Right cardiac atrium (tissue), 5 donors: Measurements from ENCODE around the gene PANX2. TPM values are rescaled to one million over a fixed set of nuclear protein-coding genes. Genes with fewer than 3 reads are reported as not detected.
"Not testable (repeated sequence)": the region's sequence is repeated elsewhere in the genome, so short reads cannot be mapped to it uniquely, and the experiment has no call there.

ENCODE experiments used
- ATAC-seq, 2 donors: fragments of 200-7000 bp; cut with Tn5 transposase; one replicate each; pipeline versions ENCODE4 v1.8.0 to v1.9.1; 2020; ENCODE audit warnings: moderate library complexity in 2 of 2, mild to moderate bottlenecking in 1 of 2
- DNase-seq, 3 donors: peaks; one replicate each; pipeline ENCODE4 v3.0.0-alpha.2; 2020
- H3K27ac ChIP-seq: one replicate; pipeline ENCODE4 v1.5.1; 2013; ENCODE audit warnings: mild to moderate bottlenecking, low read length, control low read depth, moderate library complexity
- H3K27me3 ChIP-seq: one replicate; pipeline ENCODE4 v1.6.1; 2013; ENCODE audit not compliant: control insufficient read depth, insufficient read depth
- H3K4me1 ChIP-seq: one replicate; pipeline ENCODE4 v1.6.1; 2013; ENCODE audit warnings: low read length; ENCODE audit not compliant: control insufficient read depth, insufficient read depth
- H3K4me3 ChIP-seq: one replicate; pipeline ENCODE4 v1.5.1; 2013; ENCODE audit warnings: low read length, control low read depth
- H3K9me3 ChIP-seq: one replicate; pipeline ENCODE4 v1.6.1; 2013; ENCODE audit warnings: low read length; ENCODE audit not compliant: control insufficient read depth
- WGBS: extraction: QIAGEN DNeasy Blood & Tissue Kit; methylation state at CpG from one replicate; pipeline ENCODE4 v1.1.7; 2013; 5-methylcytosine and 5-hydroxymethylcytosine counted together
- intact Hi-C, 4 donors: fragments of 100-400 bp; cut with DNase I; formaldehyde crosslinking; loops; one replicate each; pipeline versions ENCODE4 v1.11.0 to v1.14.0; 2022 to 2023
- polyA plus RNA-seq: library from polyadenylated mRNA; stranded (reverse); fragments of 200-250 nt; gene quantifications from one replicate; pipeline ENCODE4 v1.2.3, GENCODE V29; 2013
- total RNA-seq, 4 donors: library from RNA; stranded (reverse); fragmentation: NEBNext Ultra II Directional; extraction: Animal tissue kit (Norgen Biotek cat#: 25700); gene quantifications; one replicate each; pipeline ENCODE4 v1.2.1, GENCODE V29; 2021
- donor health status: healthy with polysubstance abuse.
- donor health status: DM: no; HTN: yes; CAD: no.
- donor health status: DM: no; HTN: no; CAD: no.
- donor health status: DM: no; HTN: yes; CAD: no; lungs with severe emphysema.
- donor health status: DM: yes; HTN: yes; CAD: no.

The PANX2 gene
- total and polyA plus RNA-seq, 5 donors, result 0.43 to 2.1 (median 0.88) TPM

GRCh38 chr22:50139843-50140415, 30.6 kb upstream of the PANX2 start:
- no peaks in the 10 kb centered on the region for H3K9me3 ChIP-seq
- no peak overlapping the region for H3K27ac ChIP-seq
- 81% methylated on average over 15 of the region's 15 CpGs for WGBS
- no peaks in the 10 kb centered on the region for H3K27me3 ChIP-seq
- H3K4me3 ChIP-seq, result no peak overlapping the region
- no peaks in the 10 kb centered on the region for H3K4me1 ChIP-seq
- ATAC-seq (no peak), DNase-seq (peak in 1 of 3 donors; percentile 7)
- intact Hi-C loops, result no loop called here

GRCh38 chr22:50140615-50141014, 29.9 kb upstream of the PANX2 start:
- 65% methylated on average over 3 of the region's 3 CpGs for WGBS
- Histone ChIP-seq H3K4me3 (no peak overlapping the region), H3K27me3 (no peaks in the 10 kb centered on the region), H3K27ac (no peak overlapping the region), H3K9me3 (no peaks in the 10 kb centered on the region), H3K4me1 (no peaks in the 10 kb centered on the region)
- ATAC-seq (no peak), DNase-seq (no peak)
- intact Hi-C loops, result no loop called here

- Histone ChIP-seq H3K27ac (no peak overlapping the region), H3K4me3 (no peak overlapping the region), H3K4me1 (no peaks in the 10 kb centered on the region), H3K27me3 (no peaks in the 10 kb centered on the region), H3K9me3 (no peaks in the 10 kb centered on the region)
- peak in 1 of 3 donors; percentile 19 for DNase-seq
- intact Hi-C loops, result no loop called here
- 61% methylated on average over 6 of the region's 6 CpGs for WGBS
- peak in 1 of 2 donors; percentile 25 for ATAC-seq
Measured at GRCh38 chr22:50141462-50141861, 29.1 kb upstream of the PANX2 start.

- no peaks in the 10 kb centered on the region for H3K4me1 ChIP-seq
- intact Hi-C loops, result no loop called here
- no peak for ATAC-seq
- no peak overlapping the region for H3K4me3 ChIP-seq
- H3K27ac ChIP-seq, result no peak overlapping the region
- WGBS, result 26% methylated on average over 11 of the region's 11 CpGs
- peak in 1 of 3 donors; percentile 16 for DNase-seq
- no peaks in the 10 kb centered on the region for H3K27me3 ChIP-seq
- no peaks in the 10 kb centered on the region for H3K9me3 ChIP-seq
Measured at GRCh38 chr22:50141891-50142363, 28.6 kb upstream of the PANX2 start.

GRCh38 chr22:50143096-50143495, 27.4 kb upstream of the PANX2 start:
- no peaks in the 10 kb centered on the region for H3K4me1 ChIP-seq
- 74% methylated on average over 7 of the region's 7 CpGs for WGBS
- no peak overlapping the region for H3K27ac ChIP-seq
- no peak for DNase-seq
- no peaks in the 10 kb centered on the region for H3K9me3 ChIP-seq
- no peak for ATAC-seq
- intact Hi-C loops, result no loop called here
- no peak overlapping the region for H3K4me3 ChIP-seq
- H3K27me3 ChIP-seq, result no peaks in the 10 kb centered on the region

GRCh38 chr22:50144005-50144614, 26.4 kb upstream of the PANX2 start:
- Histone ChIP-seq H3K27ac (no peak overlapping the region), H3K4me3 (no peak overlapping the region), H3K4me1 (no peaks in the 10 kb centered on the region), H3K27me3 (no peaks in the 10 kb centered on the region), H3K9me3 (no peaks in the 10 kb centered on the region)
- peak in 1 of 3 donors; percentile 50 for DNase-seq
- no peak for ATAC-seq
- intact Hi-C loops, result no loop called here
- 87% methylated on average over 18 of the region's 18 CpGs for WGBS

GRCh38 chr22:50145721-50146438, 24.7 kb upstream of the PANX2 start:
- H3K27ac ChIP-seq, result no peak overlapping the region
- H3K9me3 ChIP-seq, result no peaks in the 10 kb centered on the region
- intact Hi-C loops, result loop anchor here in 3 of 4 donors (5.0 kb wide), 2 partner anchors 61 to 66 kb away; no protein-coding TSS in a partner anchor
- DNase-seq (peak in 1 of 3 donors; percentile 34), ATAC-seq (no peak)
- 54% methylated on average over 25 of the region's 25 CpGs for WGBS
- H3K4me3 ChIP-seq, result no peak overlapping the region
- H3K27me3 ChIP-seq, result no peaks in the 10 kb centered on the region
- H3K4me1 ChIP-seq, result no peaks in the 10 kb centered on the region

- no peaks in the 10 kb centered on the region for H3K4me1 ChIP-seq
- no peak overlapping the region for H3K27ac ChIP-seq
- peak; percentile 62 to 72 for ATAC-seq
- H3K27me3 ChIP-seq, result no peaks in the 10 kb centered on the region
- H3K9me3 ChIP-seq, result no peaks in the 10 kb centered on the region
- H3K4me3 ChIP-seq, result no peak overlapping the region
- DNase-seq, result peak; percentile 65 to 88 (median 84)
- WGBS, result 31% methylated on average over 27 of the region's 27 CpGs
- intact Hi-C loops, result loop anchor here in 3 of 4 donors (5.0 kb wide), 2 partner anchors 61 to 66 kb away; no protein-coding TSS in a partner anchor
Measured at GRCh38 chr22:50146439-50147238, 23.9 kb upstream of the PANX2 start.

GRCh38 chr22:50147258-50148165, 23.0 kb upstream of the PANX2 start:
- not testable (repeated sequence) for H3K4me3 ChIP-seq, H3K27me3 ChIP-seq, H3K4me1 ChIP-seq, ATAC-seq, H3K27ac ChIP-seq, H3K9me3 ChIP-seq
- intact Hi-C loops, result loop anchor here (2.0 to 5.0 kb wide), 3 partner anchors 59 to 65 kb away; no protein-coding TSS in a partner anchor
- DNase-seq, result peak in 1 of 3 donors; percentile 36
- WGBS, result 81% methylated on average over 14 of the region's 26 CpGs

GRCh38 chr22:50148166-50148500, 22.4 kb upstream of the PANX2 start:
- 94% methylated on average over 12 of the region's 12 CpGs for WGBS
- no peak for ATAC-seq
- H3K27me3 ChIP-seq, result no peaks in the 10 kb centered on the region
- no peak overlapping the region for H3K4me3 ChIP-seq
- H3K4me1 ChIP-seq, result no peaks in the 10 kb centered on the region
- H3K9me3 ChIP-seq, result no peaks in the 10 kb centered on the region
- intact Hi-C loops, result loop anchor here (2.0 to 5.0 kb wide), 3 partner anchors 59 to 64 kb away; no protein-coding TSS in a partner anchor
- no peak overlapping the region for H3K27ac ChIP-seq
- peak in 1 of 3 donors; percentile 39 for DNase-seq
